Rectal smooth muscle tissue (tissue), 1 donor: ENCODE measurements around the gene OR52N4.
"Not testable (repeated sequence)": the region's sequence is repeated elsewhere in the genome, so short reads cannot be mapped to it uniquely, and the experiment has no call there.

Experiments
- H3K27ac ChIP-seq: one replicate; pipeline ENCODE4 v1.7.0; 2013; ENCODE audit warnings: low read depth, low read length, inconsistent platforms
- H3K27me3 ChIP-seq: one replicate; pipeline ENCODE4 v1.7.0; 2013; ENCODE audit warnings: low read length; ENCODE audit not compliant: control insufficient read depth, insufficient read depth
- H3K36me3 ChIP-seq: one replicate; pipeline ENCODE4 v1.7.0; 2013; ENCODE audit warnings: low read length; ENCODE audit not compliant: control insufficient read depth, insufficient read depth
- H3K4me1 ChIP-seq: one replicate; pipeline ENCODE4 v1.7.0; 2013; ENCODE audit warnings: low read length; ENCODE audit not compliant: control insufficient read depth, insufficient read depth
- H3K4me3 ChIP-seq: one replicate; pipeline ENCODE4 v1.7.0; 2013; ENCODE audit warnings: low read length
- H3K9ac ChIP-seq: one replicate; pipeline ENCODE4 v1.7.0; 2013; ENCODE audit warnings: low read length

The OR52N4 gene

DNA sequence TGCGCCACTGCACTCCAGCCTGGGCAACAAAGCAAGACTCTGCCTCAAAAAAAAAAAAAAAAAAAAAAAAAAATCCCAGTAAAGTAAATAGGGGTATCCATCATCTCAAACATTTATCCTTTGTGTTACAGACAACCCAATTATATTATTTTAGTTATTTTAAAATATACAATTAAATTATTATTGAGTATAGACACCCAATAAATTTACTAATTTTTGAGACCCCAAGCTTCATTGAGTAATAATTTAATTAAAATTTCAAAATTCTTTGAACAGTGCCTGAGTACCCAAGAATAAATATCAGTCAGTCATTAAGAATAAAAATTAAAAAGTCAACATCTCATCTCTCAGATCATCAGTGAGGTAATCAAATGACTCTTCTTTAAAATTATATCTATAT lies at the start of gene OR52N4:
TSS of gene OR52N4 (plus strand) at position 301 of the 400 bp plus-strand sequence. CDS start 498 bp downstream, outside the sequence.
- Histone ChIP-seq H3K27ac (no peak within 1 kb of the TSS), H3K4me3 (no peak within 1 kb of the TSS), H3K36me3 (no peaks in the 10 kb centered on the region), H3K4me1 (no peaks in the 10 kb centered on the region), H3K27me3 (no peaks in the 10 kb centered on the region), H3K9ac (no peak within 1 kb of the TSS)

GRCh38 chr11:5705688-5706087 lies 48.4 kb upstream of the OR52N4 start:
- Histone ChIP-seq H3K36me3 (peaks cover 5% of the 10 kb centered on the region), H3K4me3 (no peak overlapping the region), H3K27me3 (no peaks in the 10 kb centered on the region), H3K4me1 (no peaks in the 10 kb centered on the region), H3K27ac (no peak overlapping the region), H3K9ac (no peak overlapping the region)

GRCh38 chr11:5712507-5712906 lies 41.5 kb upstream of the OR52N4 start:
- no peaks in the 10 kb centered on the region for H3K27me3 ChIP-seq
- H3K36me3 ChIP-seq: peaks cover 5% of the 10 kb centered on the region
- H3K4me1 ChIP-seq: no peaks in the 10 kb centered on the region
- H3K9ac ChIP-seq: no peak overlapping the region
- no peak overlapping the region for H3K4me3 ChIP-seq
- H3K27ac ChIP-seq: no peak overlapping the region

DNA sequence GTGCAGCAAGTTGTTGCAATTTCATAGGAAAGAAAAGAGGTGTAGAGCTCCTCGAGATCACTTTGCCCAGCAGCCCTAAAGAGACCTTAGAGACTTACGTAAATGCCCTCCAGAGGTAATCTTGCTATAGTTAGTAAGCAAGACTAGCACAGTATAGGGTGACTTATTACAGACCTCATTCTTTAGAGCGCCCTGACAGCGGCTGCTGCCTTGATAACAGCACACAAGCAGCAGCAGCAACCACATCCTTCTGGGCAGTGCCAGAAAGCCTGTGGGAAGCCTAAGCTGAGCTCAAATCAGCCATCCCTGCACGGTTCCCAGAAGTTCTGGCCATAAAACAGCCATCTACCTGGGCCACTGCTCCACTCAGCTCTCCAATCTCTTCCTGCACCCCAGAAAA lies 40.3 kb upstream of the OR52N4 start:
- no peaks in the 10 kb centered on the region for H3K36me3 ChIP-seq
- no peak overlapping the region for H3K9ac ChIP-seq
- no peak overlapping the region for H3K4me3 ChIP-seq
- H3K27ac ChIP-seq: no peak overlapping the region
- no peaks in the 10 kb centered on the region for H3K4me1 ChIP-seq
- no peaks in the 10 kb centered on the region for H3K27me3 ChIP-seq

DNA sequence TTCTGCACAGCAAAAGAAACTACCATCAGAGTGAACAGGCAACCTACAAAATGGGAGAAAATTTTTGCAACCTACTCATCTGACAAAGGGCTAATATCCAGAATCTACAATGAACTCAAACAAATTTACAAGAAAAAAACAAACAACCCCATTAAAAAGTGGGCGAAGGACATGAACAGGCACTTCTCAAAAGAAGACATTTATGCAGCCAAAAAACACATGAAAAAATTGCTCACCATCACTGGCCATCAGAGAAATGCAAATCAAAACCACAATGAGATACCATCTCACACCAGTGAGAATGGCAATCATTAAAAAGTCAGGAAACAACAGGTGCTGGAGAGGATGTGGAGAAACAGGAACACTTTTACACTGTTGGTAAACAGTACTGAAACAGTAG lies 37.5 kb upstream of the OR52N4 start:
- H3K36me3 ChIP-seq, H3K4me1 ChIP-seq, H3K27ac ChIP-seq, H3K27me3 ChIP-seq, H3K9ac ChIP-seq, H3K4me3 ChIP-seq: not testable (repeated sequence)

- Histone ChIP-seq H3K36me3 (no peaks in the 10 kb centered on the region), H3K27ac (no peak overlapping the region), H3K9ac (no peak overlapping the region), H3K27me3 (no peaks in the 10 kb centered on the region), H3K4me1 (no peaks in the 10 kb centered on the region), H3K4me3 (no peak overlapping the region)
Measured at GRCh38 chr11:5719703-5720495, 34.1 kb upstream of the OR52N4 start.

DNA sequence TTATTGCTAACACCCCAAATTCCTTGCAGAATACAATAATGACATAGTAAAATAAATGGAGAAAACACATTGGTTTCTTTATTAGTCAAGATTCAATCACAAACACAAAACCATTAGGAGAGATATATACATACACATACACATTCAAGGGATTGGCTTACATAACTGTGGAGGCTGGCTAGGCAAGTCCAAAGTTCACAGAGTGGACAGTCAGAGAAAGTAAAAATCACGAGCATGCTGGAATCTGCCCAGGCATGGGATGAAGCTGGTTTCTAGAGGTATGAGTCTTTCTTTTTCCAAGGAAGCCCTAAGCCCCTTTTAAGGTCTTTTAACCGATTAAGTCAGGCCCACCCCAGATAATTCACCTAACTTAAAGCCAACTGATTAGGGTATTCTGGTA lies 31.4 kb upstream of the OR52N4 start:
- Histone ChIP-seq H3K27me3 (no peaks in the 10 kb centered on the region), H3K4me3 (no peak overlapping the region), H3K36me3 (no peaks in the 10 kb centered on the region), H3K27ac (no peak overlapping the region), H3K9ac (no peak overlapping the region), H3K4me1 (no peaks in the 10 kb centered on the region)

DNA sequence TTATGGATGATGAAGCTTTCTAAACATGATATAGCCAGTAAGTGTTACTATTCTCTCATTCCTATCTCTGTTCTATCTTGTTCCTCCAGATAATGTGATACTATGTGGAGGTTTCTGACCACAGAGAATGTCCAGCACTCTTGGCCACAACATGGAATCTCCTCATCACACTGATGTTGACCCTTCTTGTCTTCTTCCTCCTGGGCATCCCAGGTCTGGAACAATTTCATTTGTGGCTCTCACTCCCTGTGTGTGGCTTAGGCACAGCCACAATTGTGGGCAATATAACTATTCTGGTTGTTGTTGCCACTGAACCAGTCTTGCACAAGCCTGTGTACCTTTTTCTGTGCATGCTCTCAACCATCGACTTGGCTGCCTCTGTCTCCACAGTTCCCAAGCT lies 27.7 kb upstream of the OR52N4 start:
- Histone ChIP-seq H3K4me3 (no peak overlapping the region), H3K4me1 (no peaks in the 10 kb centered on the region), H3K27me3 (no peaks in the 10 kb centered on the region)

DNA sequence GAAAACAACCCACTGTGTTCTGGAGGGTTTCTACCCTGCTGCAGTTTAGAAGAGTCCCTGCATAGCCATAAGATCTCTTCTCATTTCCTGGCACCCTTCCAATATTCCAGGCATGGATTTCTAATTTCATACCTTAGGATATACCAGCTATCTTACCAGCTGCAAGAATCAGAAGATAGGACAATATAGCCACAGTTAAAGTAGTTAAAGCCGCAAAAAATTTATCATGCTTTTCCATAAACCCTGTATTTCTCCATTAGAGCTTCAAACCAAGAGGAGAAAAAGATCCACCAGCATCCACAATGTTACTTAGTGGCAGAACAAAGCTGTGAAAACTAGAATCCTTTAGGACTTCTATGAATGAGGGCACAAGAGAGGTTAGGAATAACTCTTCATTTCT lies 26.4 kb upstream of the OR52N4 start:
- Histone ChIP-seq H3K36me3 (no peaks in the 10 kb centered on the region), H3K9ac (no peak overlapping the region), H3K4me1 (no peaks in the 10 kb centered on the region), H3K27ac (no peak overlapping the region), H3K4me3 (no peak overlapping the region), H3K27me3 (no peaks in the 10 kb centered on the region)

More for the DNA sequence above, 27.7 kb upstream of the OR52N4 start:
- H3K36me3 ChIP-seq: no peaks in the 10 kb centered on the region
- no peak overlapping the region for H3K9ac ChIP-seq
- H3K27ac ChIP-seq: no peak overlapping the region

GRCh38 chr11:5736396-5736795 lies 17.6 kb upstream of the OR52N4 start, which contains the start of gene OR56B1:
Gene OR56B1 (plus strand): TSS chr11:5736448. CDS start chr11:5736517, 69 bp downstream.
- Histone ChIP-seq H3K4me1 (no peaks in the 10 kb centered on the region), H3K27me3 (no peaks in the 10 kb centered on the region), H3K36me3 (no peaks in the 10 kb centered on the region), H3K27ac (no peak within 1 kb of the TSS), H3K9ac (no peak within 1 kb of the TSS), H3K4me3 (no peak within 1 kb of the TSS)

DNA sequence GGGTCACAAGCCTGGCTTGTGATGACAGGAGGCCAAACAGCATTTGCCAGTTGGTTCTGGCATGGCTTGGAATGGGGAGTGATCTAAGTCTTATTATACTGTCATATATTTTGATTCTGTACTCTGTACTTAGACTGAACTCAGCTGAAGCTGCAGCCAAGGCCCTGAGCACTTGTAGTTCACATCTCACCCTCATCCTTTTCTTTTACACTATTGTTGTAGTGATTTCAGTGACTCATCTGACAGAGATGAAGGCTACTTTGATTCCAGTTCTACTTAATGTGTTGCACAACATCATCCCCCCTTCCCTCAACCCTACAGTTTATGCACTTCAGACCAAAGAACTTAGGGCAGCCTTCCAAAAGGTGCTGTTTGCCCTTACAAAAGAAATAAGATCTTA lies 17.0 kb upstream of the OR52N4 start:
- Histone ChIP-seq H3K27ac (no peak overlapping the region), H3K9ac (no peak overlapping the region), H3K4me1 (no peaks in the 10 kb centered on the region), H3K36me3 (no peaks in the 10 kb centered on the region), H3K4me3 (no peak overlapping the region), H3K27me3 (no peaks in the 10 kb centered on the region)

- Histone ChIP-seq H3K9ac (no peak overlapping the region), H3K27me3 (no peaks in the 10 kb centered on the region), H3K27ac (no peak overlapping the region), H3K4me1 (no peaks in the 10 kb centered on the region), H3K4me3 (no peak overlapping the region), H3K36me3 (no peaks in the 10 kb centered on the region)
Measured at GRCh38 chr11:5737670-5738392, 16.2 kb upstream of the OR52N4 start.

GRCh38 chr11:5738431-5738830 lies 15.6 kb upstream of the OR52N4 start:
- Histone ChIP-seq H3K36me3 (no peaks in the 10 kb centered on the region), H3K27ac (no peak overlapping the region), H3K27me3 (no peaks in the 10 kb centered on the region)

More at GRCh38 chr11:5738431-5738830, 15.6 kb upstream of the OR52N4 start:
- Histone ChIP-seq H3K4me3 (no peak overlapping the region), H3K9ac (no peak overlapping the region), H3K4me1 (no peaks in the 10 kb centered on the region)
